DND-41 (cell line): Measurements from ENCODE around the gene KLHL11.

Experiments used
- ATAC-seq: fragments of 200-7000 bp; cut with Tn5 transposase; 3 replicates; pipeline ENCODE4 v1.9.1; 2021; ENCODE audit warnings: low read depth; ENCODE audit not compliant: insufficient read depth
- DNase-seq: peaks from one replicate; pipeline ENCODE4 v3.0.0-alpha.2; 2020
- H2AFZ ChIP-seq: 2 replicates; pipeline ENCODE4 v1.6.0; 2012; ENCODE audit warnings: low read depth, low read length
- H3K27ac ChIP-seq: 2 replicates; pipeline ENCODE4 v1.5.1; 2012; ENCODE audit warnings: low read length, inconsistent platforms
- H3K27me3 ChIP-seq: fragments of 200-600 bp; sonication (generic); 2 replicates; pipeline ENCODE4 v1.6.0; 2012; ENCODE audit warnings: low read length, mild to moderate bottlenecking, inconsistent platforms; ENCODE audit not compliant: insufficient read depth, poor library complexity
- H3K36me3 ChIP-seq: 2 replicates; pipeline ENCODE4 v1.5.1; 2012; ENCODE audit warnings: low read length, inconsistent platforms; ENCODE audit not compliant: insufficient read depth
- H3K4me1 ChIP-seq: 2 replicates; pipeline ENCODE4 v1.5.1; 2012; ENCODE audit warnings: mild to moderate bottlenecking, low read length; ENCODE audit not compliant: insufficient read depth
- H3K4me2 ChIP-seq: 2 replicates; pipeline ENCODE4 v1.6.0; 2012; ENCODE audit warnings: mild to moderate bottlenecking, moderate library complexity, low read length, inconsistent platforms; ENCODE audit not compliant: insufficient read depth
- H3K4me3 ChIP-seq, 2 experiments: fragments of 200-600 bp in 1 of 2; shearing (Covaris generic) in 1 of 2; 2 replicates each; pipeline ENCODE4 v1.5.1; 2012 to 2016; ENCODE audit warnings: inconsistent platforms in 2 of 2, low read length in 2 of 2, mild to moderate bottlenecking in 2 of 2, low read depth in 1 of 2, moderate library complexity in 1 of 2
- H3K79me2 ChIP-seq: 2 replicates; pipeline ENCODE4 v1.6.0; 2012; ENCODE audit warnings: low read length, inconsistent platforms; ENCODE audit not compliant: insufficient read depth
- H3K9ac ChIP-seq: 2 replicates; pipeline ENCODE4 v1.6.0; 2012; ENCODE audit warnings: low read depth, mild to moderate bottlenecking, inconsistent platforms, low read length, moderate library complexity
- H3K9me3 ChIP-seq: 2 replicates; pipeline ENCODE4 v1.5.1; 2012; ENCODE audit warnings: low read length, moderate library complexity, mild to moderate bottlenecking, inconsistent platforms; ENCODE audit not compliant: insufficient read depth, severe bottlenecking
- H4K20me1 ChIP-seq: 2 replicates; pipeline ENCODE4 v1.6.0; 2012; ENCODE audit warnings: low read length; ENCODE audit not compliant: insufficient read depth
- EZH2 ChIP-seq: IDR thresholded peaks from 3 replicates; pipeline ENCODE4 v1.6.1; 2012; ENCODE audit warnings: borderline replicate concordance, low read depth, mild to moderate bottlenecking, moderate library complexity, low read length, inconsistent platforms; ENCODE audit not compliant: severe bottlenecking
- TF ChIP-seq, protein P1 (sequence below): IDR thresholded peaks from 2 replicates; pipeline ENCODE4 v1.5.1; 2012; ENCODE audit warnings: borderline replicate concordance, low read length, moderate library complexity, mild to moderate bottlenecking; ENCODE audit not compliant: poor library complexity, severe bottlenecking; ENCODE audit errors: extremely low read depth

KLHL11 gene

DNA sequence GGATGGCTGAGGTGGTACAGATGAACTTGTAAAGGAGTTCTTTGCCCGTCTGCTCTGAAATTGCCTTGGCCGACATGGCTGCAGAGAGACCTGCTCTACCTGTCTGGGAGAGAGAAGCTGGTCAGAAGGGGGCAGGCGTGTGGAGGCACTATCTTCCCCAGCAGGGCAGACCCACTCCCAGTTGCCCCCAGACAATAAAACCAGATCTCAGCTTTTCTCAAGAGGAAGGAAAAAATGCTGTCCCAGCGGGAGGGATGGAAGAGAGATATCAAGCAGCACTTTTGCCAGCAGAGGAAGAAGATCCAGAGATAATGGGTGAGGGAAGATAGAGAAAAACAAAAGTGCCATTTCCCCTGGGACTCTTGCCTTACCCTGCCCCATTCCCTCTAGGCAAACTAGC, 48.6 kb upstream of the KLHL11 start:
- peaks cover 25% of the 10 kb centered on the region for H3K4me1 ChIP-seq
- no peak overlapping the region for H3K9ac ChIP-seq
- H3K27ac ChIP-seq: no peak overlapping the region
- no peaks in the 10 kb centered on the region for H3K27me3 ChIP-seq
- H3K4me2 ChIP-seq: no peak overlapping the region
- peaks cover 83% of the 10 kb centered on the region for H3K79me2 ChIP-seq
- H3K9me3 ChIP-seq: no peaks in the 10 kb centered on the region
- no peak for DNase-seq
- peaks cover 83% of the 10 kb centered on the region for H4K20me1 ChIP-seq
- no peak for TF ChIP-seq EZH2
- TF ChIP-seq, protein P1, sequence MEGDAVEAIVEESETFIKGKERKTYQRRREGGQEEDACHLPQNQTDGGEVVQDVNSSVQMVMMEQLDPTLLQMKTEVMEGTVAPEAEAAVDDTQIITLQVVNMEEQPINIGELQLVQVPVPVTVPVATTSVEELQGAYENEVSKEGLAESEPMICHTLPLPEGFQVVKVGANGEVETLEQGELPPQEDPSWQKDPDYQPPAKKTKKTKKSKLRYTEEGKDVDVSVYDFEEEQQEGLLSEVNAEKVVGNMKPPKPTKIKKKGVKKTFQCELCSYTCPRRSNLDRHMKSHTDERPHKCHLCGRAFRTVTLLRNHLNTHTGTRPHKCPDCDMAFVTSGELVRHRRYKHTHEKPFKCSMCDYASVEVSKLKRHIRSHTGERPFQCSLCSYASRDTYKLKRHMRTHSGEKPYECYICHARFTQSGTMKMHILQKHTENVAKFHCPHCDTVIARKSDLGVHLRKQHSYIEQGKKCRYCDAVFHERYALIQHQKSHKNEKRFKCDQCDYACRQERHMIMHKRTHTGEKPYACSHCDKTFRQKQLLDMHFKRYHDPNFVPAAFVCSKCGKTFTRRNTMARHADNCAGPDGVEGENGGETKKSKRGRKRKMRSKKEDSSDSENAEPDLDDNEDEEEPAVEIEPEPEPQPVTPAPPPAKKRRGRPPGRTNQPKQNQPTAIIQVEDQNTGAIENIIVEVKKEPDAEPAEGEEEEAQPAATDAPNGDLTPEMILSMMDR: no peak
- no peak overlapping the region for H3K4me3 ChIP-seq
- ATAC-seq: no peak
- peaks cover 77% of the 10 kb centered on the region for H3K36me3 ChIP-seq
- H2AFZ ChIP-seq: no peak overlapping the region

DNA sequence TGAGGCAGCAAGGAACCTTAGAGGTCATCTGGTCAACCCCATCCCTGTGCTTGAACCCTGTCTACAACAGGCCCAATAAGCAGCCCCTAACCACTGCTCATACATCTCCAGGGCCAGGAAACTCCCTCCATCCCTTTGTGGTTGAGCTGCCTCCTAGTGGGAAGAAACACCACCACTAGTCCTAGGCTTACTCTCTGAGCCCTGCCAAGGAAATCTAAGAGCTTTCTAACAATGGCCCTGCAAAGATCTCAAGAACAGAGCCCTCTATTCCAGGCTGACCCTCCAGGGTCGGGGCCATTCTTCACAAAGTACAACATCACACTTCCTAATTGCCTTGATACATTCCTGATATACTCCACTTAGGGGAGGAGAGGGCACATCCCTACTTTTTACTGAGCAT, 47.7 kb upstream of the KLHL11 start:
- H4K20me1 ChIP-seq: peaks cover 83% of the 10 kb centered on the region
- no peak for DNase-seq
- no peaks in the 10 kb centered on the region for H3K9me3 ChIP-seq
- H3K27me3 ChIP-seq: no peaks in the 10 kb centered on the region
- ATAC-seq: no peak
- H3K79me2 ChIP-seq: peaks cover 74% of the 10 kb centered on the region
- H3K9ac ChIP-seq: no peak overlapping the region
- H3K4me3 ChIP-seq: no peak overlapping the region
- no peak overlapping the region for H3K4me2 ChIP-seq
- peaks cover 25% of the 10 kb centered on the region for H3K4me1 ChIP-seq
- TF ChIP-seq, protein P1: no peak
- TF ChIP-seq EZH2: no peak
- peaks cover 76% of the 10 kb centered on the region for H3K36me3 ChIP-seq
- H2AFZ ChIP-seq: no peak overlapping the region
- H3K27ac ChIP-seq: no peak overlapping the region

DNA sequence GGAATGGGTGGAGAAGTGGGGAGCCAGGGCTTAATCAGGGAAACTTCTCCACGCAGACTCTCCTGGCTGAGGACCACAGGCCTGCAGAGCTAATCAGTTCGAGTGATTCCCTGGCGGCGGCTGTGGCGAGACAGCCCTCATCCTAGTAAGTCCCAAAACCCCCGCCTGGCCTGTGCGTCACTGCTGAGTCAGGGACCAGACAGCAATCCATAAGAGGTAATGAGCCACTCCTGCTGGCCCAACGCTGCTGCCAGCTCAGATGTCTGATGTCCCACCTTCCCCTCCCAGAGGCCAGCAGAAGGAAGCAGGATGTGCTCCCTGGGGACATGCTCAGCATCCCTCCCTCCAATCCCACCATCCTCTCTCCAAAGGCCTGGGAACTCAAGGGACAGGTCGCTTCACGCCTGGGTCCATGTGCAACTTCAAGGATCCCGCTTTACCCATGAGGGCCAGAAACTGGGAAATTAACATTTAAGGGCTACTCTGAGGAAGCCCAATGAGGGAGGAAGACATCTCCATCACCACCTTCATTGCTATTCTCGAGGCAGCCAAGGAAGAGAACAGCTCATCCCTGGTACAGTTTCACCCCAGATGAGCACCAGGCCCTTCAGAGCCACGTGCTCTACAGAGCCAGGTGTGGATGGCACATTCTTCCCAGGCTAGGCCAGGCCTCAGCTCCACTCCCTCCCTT, 45.6 kb upstream of the KLHL11 start:
- Histone ChIP-seq H3K9me3 (no peaks in the 10 kb centered on the region), H4K20me1 (peaks cover 78% of the 10 kb centered on the region), H3K27me3 (no peaks in the 10 kb centered on the region), H3K4me2 (no peak overlapping the region), H3K79me2 (peaks cover 53% of the 10 kb centered on the region), H3K4me1 (peaks cover 5% of the 10 kb centered on the region; the same call in 1 of the 2 replicates), H3K27ac (no peak overlapping the region), H2AFZ (no peak overlapping the region), H3K9ac (no peak overlapping the region), H3K36me3 (peaks cover 90% of the 10 kb centered on the region), H3K4me3 (no peak overlapping the region)
- DNase-seq (no peak), ATAC-seq (no peak)
- TF ChIP-seq, protein P1: no peak
- TF ChIP-seq EZH2: no peak

DNA sequence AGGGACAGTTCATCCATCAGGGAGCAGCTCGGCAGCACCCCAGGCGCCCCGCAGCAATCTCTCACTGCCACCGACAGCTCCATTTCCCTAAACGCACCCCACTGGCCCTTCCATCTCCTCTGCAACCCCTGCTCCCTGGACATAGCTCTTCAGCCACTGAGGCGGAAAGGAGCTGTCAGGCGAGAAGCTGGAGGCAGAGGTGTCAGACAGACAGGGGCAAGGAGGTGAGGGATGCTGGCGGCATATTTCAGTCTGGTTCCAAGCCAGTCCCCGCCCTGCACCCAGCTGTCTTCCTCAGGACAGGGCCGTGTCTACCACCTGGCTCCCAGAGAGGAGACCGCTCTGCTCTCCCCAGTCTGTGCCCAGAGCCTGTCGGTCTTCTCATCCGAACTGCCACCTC, 43.9 kb upstream of the KLHL11 start:
- no peak for TF ChIP-seq EZH2
- H3K4me1 ChIP-seq: no peaks in the 10 kb centered on the region
- peaks cover 61% of the 10 kb centered on the region for H4K20me1 ChIP-seq
- no peaks in the 10 kb centered on the region for H3K27me3 ChIP-seq
- no peak overlapping the region for H2AFZ ChIP-seq
- H3K79me2 ChIP-seq: peaks cover 36% of the 10 kb centered on the region
- H3K4me3 ChIP-seq: no peak overlapping the region
- peaks cover 99% of the 10 kb centered on the region for H3K36me3 ChIP-seq
- no peak overlapping the region for H3K9ac ChIP-seq
- DNase-seq: no peak
- H3K9me3 ChIP-seq: no peaks in the 10 kb centered on the region
- no peak for ATAC-seq
- H3K27ac ChIP-seq: no peak overlapping the region
- no peak overlapping the region for H3K4me2 ChIP-seq
